HG03442 (cell line): Measurements from ENCODE around the gene SNX11.
A peak's percentile ranks its signal among the peaks of the same experiment; 100 is the strongest.
"Not testable (repeated sequence)": the region's sequence is repeated elsewhere in the genome, so short reads cannot be mapped to it uniquely, and the experiment has no call there.

Source experiments
- ATAC-seq: cut with Tn5 transposase; IDR thresholded peaks from one replicate; pipeline ENCODE4 v1.9.1; 2021; ENCODE audit warnings: mild to moderate bottlenecking, moderate library complexity; ENCODE audit not compliant: unreplicated experiment

SNX11 gene

DNA sequence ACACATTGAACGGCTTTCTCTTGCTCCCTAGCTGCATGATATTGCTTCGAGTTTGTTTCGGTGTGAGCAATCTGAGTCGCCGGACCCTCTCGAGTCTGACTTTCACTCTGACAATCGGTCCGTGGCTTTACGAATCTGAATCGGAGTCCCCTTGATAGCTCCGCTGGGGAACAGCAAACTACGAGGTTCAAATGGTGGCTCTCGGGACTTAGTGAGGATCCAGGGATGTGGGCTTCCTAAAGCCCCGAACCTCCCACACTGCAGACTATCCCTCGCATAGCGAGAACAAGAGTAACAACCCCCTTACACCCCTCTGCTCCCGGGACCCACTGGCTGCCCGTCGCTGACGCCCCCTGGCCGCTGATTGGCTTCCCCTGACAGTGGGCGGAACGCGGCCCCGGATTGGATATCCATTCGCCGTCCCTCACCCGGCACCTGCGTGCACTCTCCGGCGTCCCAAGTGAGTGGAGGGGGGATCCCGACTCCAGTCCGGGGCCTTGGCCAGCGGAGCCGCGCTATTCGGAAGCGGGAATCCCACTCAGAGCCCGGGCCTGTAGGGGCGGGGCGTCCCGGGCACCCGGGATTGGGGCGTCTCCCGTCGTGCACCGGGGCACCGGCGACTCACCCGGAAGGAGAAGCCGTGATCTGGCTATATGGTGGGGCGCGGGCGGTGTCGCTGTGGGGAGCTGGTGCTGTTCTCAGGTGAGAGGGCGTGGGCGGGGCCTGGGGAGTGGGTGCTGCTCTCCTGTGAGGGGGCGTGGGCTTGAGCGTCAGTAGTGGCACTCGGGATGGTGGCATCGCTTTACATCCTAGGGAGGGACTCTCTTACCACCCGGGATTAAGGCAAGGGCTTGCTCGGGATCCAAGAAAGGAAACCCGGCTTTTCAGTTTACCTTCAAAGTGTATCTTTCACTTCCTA lies at the start of gene SNX11:
TSS of gene SNX11 (plus strand) at position 630 of the 919 bp plus-strand sequence. CDS start 4,278 bp downstream, outside the sequence.
- peak; percentile 76 for ATAC-seq

- ATAC-seq = no peak
These were observed 49.0 kb upstream of the SNX11 start for GRCh38 chr17:48058393-48059124.

- ATAC-seq = no peak
These were observed 48.4 kb upstream of the SNX11 start for GRCh38 chr17:48059125-48059668.

GRCh38 chr17:48060249-48060648 lies 47.3 kb upstream of the SNX11 start:
- no peak for ATAC-seq

DNA sequence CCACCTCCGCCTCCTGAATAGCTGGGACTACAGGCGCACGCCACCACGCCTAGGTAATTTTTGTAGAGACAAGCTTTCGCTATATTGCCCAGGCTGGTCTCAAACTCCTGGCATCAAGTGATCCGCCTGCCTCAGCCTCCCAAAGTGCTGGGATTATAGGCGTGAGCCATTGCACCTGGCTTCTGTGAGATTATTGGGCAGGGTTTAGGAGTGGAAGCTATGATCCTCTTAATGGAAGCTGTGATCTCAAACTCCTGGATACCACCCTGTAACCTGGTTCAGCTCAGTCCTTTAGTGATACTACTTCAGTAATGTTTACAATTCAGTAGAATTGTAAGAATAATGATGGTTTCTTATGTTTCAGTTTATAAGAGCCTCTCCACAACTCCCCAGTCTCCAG lies 45.3 kb upstream of the SNX11 start:
- ATAC-seq = no peak

DNA sequence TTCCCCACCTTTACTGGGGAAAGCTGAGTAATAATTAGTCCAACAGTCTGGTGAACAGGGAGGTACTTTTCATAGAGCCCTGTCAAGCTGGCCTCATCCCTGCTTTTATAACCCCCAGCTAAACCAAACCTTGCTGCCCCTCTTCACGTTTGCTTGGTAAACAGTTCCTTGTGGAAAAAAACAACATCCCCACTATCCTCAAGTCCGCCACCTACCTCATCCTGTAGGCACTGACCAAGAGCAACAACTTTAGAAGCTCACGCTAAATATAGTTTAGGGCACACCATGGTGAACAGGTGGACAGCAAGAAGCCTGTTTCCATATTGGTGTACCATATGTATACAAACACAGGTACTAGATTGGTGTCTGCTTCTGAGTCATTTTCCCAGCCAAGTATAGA lies 42.9 kb upstream of the SNX11 start:
- ATAC-seq = no peak

DNA sequence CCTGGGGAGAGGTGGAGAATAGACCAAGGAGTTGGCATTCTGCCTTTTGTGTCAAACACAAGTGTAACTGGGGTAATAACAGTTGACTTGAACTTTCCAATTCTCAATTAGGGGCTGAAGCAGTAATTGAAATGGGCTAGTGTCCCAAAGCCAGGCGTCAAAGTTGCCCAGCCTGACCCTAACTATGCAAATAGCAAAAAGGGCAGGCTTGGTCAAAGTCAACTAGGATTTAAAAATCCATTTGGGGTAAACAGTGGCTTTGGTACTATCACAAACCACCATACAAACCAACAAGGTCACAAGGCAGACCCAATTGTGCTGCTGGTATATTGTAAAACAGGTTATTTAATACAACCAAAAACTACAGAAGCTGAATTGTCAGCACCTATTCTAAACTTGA lies 41.4 kb upstream of the SNX11 start:
- ATAC-seq = no peak

GRCh38 chr17:48066656-48067055 lies 40.9 kb upstream of the SNX11 start:
- ATAC-seq = no peak

- ATAC-seq = no peak
These were observed 40.3 kb upstream of the SNX11 start for GRCh38 chr17:48067245-48067644.

DNA sequence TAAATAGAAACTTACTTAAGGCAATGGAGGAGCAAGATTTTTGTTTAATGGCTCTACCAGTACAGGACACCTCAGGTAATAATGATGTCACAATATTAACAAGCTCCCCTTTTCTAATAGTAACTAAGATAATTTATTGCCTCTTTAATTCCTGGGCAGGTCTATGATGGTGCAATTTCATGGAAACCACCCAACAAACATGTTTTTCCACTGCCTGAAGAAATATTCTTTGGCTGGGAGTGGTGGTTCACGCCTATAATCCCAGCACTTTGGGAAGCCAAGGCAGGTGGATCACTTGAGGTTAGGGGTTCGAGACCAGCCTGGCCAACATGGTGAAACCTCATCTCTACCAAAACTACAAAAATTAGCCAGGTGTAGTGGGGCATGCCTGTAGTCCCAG lies 39.8 kb upstream of the SNX11 start:
- ATAC-seq = not testable (repeated sequence)

- ATAC-seq = no peak
These were observed 39.0 kb upstream of the SNX11 start for GRCh38 chr17:48068491-48068961.

DNA sequence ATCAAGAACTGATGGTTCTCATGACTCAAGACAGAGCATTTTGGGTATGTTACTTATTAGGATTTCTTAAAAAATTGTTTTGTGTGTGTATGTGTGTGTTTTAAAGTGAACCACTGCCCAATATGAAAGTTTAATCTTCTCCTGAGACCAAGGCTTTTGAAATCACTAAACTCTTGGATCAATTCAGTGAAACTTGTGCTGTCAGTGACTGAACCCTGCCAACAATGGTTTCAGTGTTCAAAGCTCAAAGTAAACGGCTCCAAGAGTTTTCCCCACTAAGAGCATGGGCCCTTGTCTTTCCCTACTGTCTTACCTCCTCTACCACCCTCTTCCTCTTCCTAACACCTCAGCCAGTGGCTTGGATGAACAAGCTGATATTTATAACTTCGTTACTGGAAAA lies 37.4 kb upstream of the SNX11 start:
- ATAC-seq = no peak

- ATAC-seq = no peak
These were observed 35.9 kb upstream of the SNX11 start for GRCh38 chr17:48071654-48072053.

- ATAC-seq = not testable (repeated sequence)
These were observed 34.8 kb upstream of the SNX11 start for GRCh38 chr17:48072811-48073210.

- ATAC-seq = not testable (repeated sequence)
These were observed 33.9 kb upstream of the SNX11 start for GRCh38 chr17:48073566-48074094.

- no peak for ATAC-seq
These were observed 33.1 kb upstream of the SNX11 start for GRCh38 chr17:48074322-48075081.

GRCh38 chr17:48077152-48077551 lies 30.4 kb upstream of the SNX11 start:
- not testable (repeated sequence) for ATAC-seq

DNA sequence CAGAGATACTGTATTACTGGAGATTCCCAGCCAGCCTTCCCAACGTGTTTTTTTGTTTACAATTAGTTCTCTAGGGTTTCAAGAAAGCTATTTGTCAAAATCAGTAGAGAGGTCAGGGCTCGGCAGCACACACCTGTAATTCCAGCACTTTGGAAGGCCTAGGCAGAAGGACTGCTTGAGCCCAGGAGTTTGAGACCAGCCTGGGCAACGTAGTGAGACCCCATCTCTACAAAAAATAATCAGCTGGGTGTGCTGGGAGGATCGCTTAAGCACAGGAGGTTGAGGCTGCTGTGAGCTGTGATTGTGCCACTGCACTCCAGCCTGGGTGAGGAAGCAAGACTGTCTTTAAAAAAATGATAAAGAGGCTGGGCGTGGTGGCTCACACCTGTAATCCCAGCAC lies 25.7 kb upstream of the SNX11 start:
- ATAC-seq = no peak

- no peak for ATAC-seq
These were observed 22.6 kb upstream of the SNX11 start for GRCh38 chr17:48084932-48085331.

- ATAC-seq = no peak
These were observed 14.1 kb upstream of the SNX11 start for GRCh38 chr17:48093341-48094045.
